22Rv1 (cell line): ENCODE results near the gene TNRC6C.

Experiments
- ZFX ChIP-seq: fragments of 450-650 bp; IDR thresholded peaks from 2 replicates; pipeline ENCODE4 v1.6.1; 2017; ENCODE audit warnings: antibody characterized with exemption, borderline replicate concordance
- TF ChIP-seq, protein P1 (sequence below): fragments of 450-650 bp; IDR thresholded peaks from 2 replicates; pipeline ENCODE4 v1.5.1; 2017; ENCODE audit warnings: mild to moderate bottlenecking

DNA sequence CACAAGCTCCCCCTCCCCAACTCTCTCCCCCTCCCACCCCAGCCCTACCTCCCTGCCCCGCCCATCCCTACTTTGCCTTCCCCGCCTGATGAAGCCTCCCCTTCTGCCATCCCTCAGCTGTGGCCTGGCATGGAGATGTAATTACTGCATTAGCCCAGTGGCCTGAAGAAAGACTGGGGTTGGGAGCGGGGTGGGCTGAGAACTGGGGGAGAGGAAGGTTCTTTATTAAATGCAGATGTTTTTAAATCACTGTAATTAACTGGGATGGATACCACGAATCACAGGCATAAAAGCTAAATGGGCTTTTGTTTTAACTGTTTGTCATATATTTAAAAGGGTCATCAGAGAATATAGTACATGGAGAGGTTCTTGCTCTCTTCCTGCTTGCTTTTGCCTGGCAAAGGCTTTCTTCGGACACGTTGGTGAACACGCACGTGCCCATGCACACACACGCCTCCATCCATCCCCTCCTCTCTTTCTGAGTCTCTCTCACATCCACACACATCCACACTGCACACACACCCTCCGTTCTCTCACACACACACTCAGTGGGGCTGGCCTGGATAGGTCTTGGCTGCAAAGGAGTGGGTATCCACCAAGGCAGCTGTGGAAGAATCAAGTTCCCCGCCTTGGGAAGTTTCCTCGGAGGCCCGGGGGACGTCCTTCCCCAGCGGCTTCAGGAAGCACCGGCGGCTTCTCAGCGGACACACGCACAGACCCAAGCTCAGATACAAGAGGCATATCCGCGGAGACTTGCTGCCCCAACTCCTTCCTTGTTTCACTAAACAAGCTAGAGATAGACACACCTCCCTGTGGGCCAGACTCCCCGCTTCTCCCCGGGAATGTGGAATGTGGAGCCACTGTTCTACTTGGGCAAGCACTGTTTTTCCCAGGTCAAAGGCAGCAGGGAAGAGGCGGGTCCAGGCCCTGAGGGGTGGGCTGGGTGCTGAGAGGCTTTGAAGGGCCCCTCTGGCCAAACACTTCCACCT, 27.4 kb upstream of the TNRC6C start:
- TF ChIP-seq, protein P1, sequence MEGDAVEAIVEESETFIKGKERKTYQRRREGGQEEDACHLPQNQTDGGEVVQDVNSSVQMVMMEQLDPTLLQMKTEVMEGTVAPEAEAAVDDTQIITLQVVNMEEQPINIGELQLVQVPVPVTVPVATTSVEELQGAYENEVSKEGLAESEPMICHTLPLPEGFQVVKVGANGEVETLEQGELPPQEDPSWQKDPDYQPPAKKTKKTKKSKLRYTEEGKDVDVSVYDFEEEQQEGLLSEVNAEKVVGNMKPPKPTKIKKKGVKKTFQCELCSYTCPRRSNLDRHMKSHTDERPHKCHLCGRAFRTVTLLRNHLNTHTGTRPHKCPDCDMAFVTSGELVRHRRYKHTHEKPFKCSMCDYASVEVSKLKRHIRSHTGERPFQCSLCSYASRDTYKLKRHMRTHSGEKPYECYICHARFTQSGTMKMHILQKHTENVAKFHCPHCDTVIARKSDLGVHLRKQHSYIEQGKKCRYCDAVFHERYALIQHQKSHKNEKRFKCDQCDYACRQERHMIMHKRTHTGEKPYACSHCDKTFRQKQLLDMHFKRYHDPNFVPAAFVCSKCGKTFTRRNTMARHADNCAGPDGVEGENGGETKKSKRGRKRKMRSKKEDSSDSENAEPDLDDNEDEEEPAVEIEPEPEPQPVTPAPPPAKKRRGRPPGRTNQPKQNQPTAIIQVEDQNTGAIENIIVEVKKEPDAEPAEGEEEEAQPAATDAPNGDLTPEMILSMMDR: no peak
- TF ChIP-seq ZFX: no peak
